Mucosa of stomach (tissue), 1 donor: ENCODE data around the gene RAB35.

ENCODE experiments used
- H3K27me3 ChIP-seq: one replicate; pipeline ENCODE4 v1.7.0; 2013; ENCODE audit warnings: mild to moderate bottlenecking, low read length; ENCODE audit not compliant: control insufficient read depth, insufficient read depth
- H3K36me3 ChIP-seq: one replicate; pipeline ENCODE4 v1.7.0; 2013; ENCODE audit warnings: low read length; ENCODE audit not compliant: control insufficient read depth, insufficient read depth
- H3K4me1 ChIP-seq: one replicate; pipeline ENCODE4 v1.7.0; 2013; ENCODE audit warnings: mild to moderate bottlenecking, low read length; ENCODE audit not compliant: control insufficient read depth, insufficient read depth
- H3K4me3 ChIP-seq: one replicate; pipeline ENCODE4 v1.7.0; 2013; ENCODE audit warnings: low read length
- H3K9ac ChIP-seq: one replicate; pipeline ENCODE4 v1.7.0; 2013; ENCODE audit warnings: mild to moderate bottlenecking, low read length, moderate library complexity
- H3K9me3 ChIP-seq: one replicate; pipeline ENCODE4 v1.7.0; 2013; ENCODE audit warnings: mild to moderate bottlenecking, low read length, moderate library complexity; ENCODE audit not compliant: control insufficient read depth
- donor health status: Pancreatic carcinoma.

Gene RAB35

DNA sequence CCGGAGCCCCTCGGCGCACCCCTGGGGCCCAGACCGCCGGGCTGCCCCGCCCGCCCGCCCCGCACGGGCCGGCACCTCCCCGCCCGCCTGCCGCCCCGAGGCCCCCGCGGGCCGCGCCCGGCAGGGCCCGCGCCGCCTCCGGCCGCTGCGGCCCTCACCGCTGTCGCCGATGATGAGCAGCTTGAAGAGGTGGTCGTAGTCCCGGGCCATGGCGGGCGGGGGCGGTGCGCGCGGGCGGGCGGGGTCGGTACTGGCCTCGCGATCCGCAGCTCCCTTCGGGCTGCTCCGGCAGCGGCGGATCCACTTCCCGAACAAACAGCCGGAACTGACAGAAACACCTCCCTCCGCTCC is at the start of gene RAB35:
TSS of gene RAB35 (minus strand) at position 313 of the 351 bp plus-strand sequence. CDS start at position 210, 103 bp downstream.
- Histone ChIP-seq H3K36me3 (no peaks in the 10 kb centered on the region), H3K9me3 (no peaks in the 10 kb centered on the region), H3K4me3 (peak within 1 kb of the TSS; percentile 44), H3K4me1 (peaks cover 27% of the 10 kb centered on the region), H3K9ac (peak within 1 kb of the TSS; percentile 75), H3K27me3 (no peaks in the 10 kb centered on the region)

GRCh38 chr12:120164293-120164692 is 47.7 kb upstream of the RAB35 start:
- Histone ChIP-seq H3K36me3 (peaks cover 14% of the 10 kb centered on the region), H3K27me3 (no peaks in the 10 kb centered on the region), H3K4me1 (no peaks in the 10 kb centered on the region), H3K9ac (no peak overlapping the region), H3K9me3 (no peaks in the 10 kb centered on the region), H3K4me3 (no peak overlapping the region)

DNA sequence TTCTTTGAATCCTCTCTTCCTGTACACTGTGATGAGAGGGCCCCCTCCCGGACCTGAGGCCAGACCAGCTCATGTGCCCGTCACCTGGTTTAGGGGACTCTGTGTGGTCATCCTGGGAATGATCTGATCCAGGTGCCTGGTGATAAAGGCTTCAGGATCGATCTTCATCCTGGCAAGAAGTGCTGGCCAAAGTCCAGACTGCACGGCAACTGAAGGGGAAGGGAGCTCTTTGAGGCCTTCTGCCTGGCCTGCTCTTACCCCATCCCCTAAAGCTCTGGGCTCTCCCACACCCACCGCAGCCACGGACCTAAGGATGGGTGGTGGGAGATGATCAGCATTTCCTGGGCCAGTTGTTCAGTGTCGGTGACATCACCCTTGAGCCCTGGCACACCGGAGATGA is 46.2 kb upstream of the RAB35 start:
- Histone ChIP-seq H3K9ac (no peak overlapping the region), H3K27me3 (no peaks in the 10 kb centered on the region), H3K4me1 (no peaks in the 10 kb centered on the region), H3K9me3 (no peaks in the 10 kb centered on the region), H3K4me3 (no peak overlapping the region), H3K36me3 (peaks cover 16% of the 10 kb centered on the region)

GRCh38 chr12:120161852-120162251 is 45.3 kb upstream of the RAB35 start:
- Histone ChIP-seq H3K4me3 (no peak overlapping the region), H3K36me3 (peaks cover 16% of the 10 kb centered on the region), H3K4me1 (no peaks in the 10 kb centered on the region), H3K9me3 (no peaks in the 10 kb centered on the region), H3K9ac (no peak overlapping the region), H3K27me3 (no peaks in the 10 kb centered on the region)

DNA sequence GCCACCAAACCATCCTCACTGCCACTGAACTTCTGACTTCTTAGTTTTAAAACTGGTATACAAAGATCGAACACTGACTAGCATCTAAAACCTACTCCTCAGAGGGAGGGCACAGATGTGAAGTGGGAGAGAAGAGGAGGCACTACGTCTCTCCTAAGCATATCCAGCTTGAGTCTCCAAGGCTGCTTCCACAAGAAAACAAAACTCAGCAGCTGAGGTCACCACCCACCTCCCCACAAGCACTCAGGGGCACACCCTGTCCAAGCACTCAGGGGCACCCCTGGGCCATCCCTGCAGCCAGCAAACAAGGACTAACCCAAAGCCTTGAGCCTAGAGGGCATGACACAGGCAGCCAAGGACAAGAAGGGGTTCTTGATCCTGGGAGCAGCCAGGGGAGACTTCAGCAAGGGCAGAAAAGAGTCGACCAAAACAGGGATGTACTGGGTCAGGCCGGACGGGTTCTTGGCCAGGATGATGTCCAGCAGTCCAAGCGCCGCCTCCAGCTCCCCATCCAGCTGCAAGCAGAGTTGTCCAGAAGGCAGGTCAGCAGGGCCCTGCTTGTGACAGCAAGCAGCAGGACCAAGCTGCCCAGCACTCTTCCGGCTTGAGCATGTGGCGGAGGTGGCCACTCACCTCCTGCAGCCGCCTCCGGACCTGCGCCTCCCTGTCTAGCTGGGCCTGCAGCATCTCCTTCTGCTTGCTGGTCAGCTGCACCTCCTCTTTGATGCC is 43.1 kb upstream of the RAB35 start:
- H3K27me3 ChIP-seq = no peaks in the 10 kb centered on the region
- H3K4me3 ChIP-seq = no peak overlapping the region
- H3K4me1 ChIP-seq = no peaks in the 10 kb centered on the region
- no peaks in the 10 kb centered on the region for H3K9me3 ChIP-seq
- no peak overlapping the region for H3K9ac ChIP-seq
- H3K36me3 ChIP-seq = peaks cover 23% of the 10 kb centered on the region

DNA sequence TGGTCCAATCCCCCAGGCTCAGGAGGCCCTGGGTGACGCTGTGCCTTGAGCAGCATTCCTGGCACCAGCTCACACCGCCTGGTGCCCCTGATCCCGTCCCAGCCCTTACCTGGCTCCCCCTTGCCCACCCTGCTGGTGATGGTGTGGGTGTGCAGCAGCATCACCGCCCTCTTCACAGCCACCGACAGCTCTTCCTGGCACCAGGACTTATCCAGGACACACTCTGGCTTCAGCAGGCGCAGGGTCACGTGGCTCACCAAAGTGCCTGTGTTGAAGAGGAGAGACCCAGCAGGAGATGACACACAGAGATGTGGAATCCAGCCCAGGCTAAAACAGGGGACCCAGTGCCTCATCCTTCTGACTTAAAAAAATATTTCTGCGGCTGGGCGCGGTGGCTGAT is 41.8 kb upstream of the RAB35 start:
- Histone ChIP-seq H3K9me3 (no peaks in the 10 kb centered on the region), H3K9ac (no peak overlapping the region), H3K4me3 (no peak overlapping the region), H3K27me3 (no peaks in the 10 kb centered on the region), H3K4me1 (no peaks in the 10 kb centered on the region), H3K36me3 (peaks cover 31% of the 10 kb centered on the region)

DNA sequence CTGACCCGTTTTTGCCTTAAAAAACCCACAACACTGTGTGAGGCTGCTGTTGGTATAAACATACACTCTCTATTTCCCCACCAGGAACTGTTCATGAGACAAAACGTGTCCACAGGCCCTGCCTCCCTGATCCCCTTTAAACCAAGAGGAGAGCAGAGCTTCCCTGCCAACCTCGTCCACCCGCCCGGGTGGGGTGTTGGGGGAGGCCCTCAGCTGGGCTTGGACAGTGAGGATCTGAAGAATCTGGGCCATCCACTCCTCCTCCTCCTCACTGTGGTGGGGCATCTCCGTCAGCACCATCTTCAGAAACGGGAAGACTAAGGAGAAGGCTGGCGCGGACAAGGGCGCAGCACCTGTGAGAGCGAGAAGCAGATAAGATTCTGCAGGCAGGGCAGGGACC is 41.1 kb upstream of the RAB35 start:
- Histone ChIP-seq H3K4me1 (no peaks in the 10 kb centered on the region), H3K9ac (no peak overlapping the region), H3K9me3 (no peaks in the 10 kb centered on the region), H3K4me3 (no peak overlapping the region), H3K36me3 (peaks cover 38% of the 10 kb centered on the region), H3K27me3 (no peaks in the 10 kb centered on the region)

GRCh38 chr12:120156315-120157259 is 40.0 kb upstream of the RAB35 start:
- Histone ChIP-seq H3K4me1 (no peaks in the 10 kb centered on the region), H3K9me3 (no peaks in the 10 kb centered on the region), H3K27me3 (no peaks in the 10 kb centered on the region), H3K9ac (no peak overlapping the region), H3K36me3 (peaks cover 36% of the 10 kb centered on the region), H3K4me3 (no peak overlapping the region)

GRCh38 chr12:120155072-120155471 is 38.5 kb upstream of the RAB35 start:
- Histone ChIP-seq H3K4me3 (no peak overlapping the region), H3K36me3 (peaks cover 34% of the 10 kb centered on the region), H3K4me1 (no peaks in the 10 kb centered on the region), H3K27me3 (no peaks in the 10 kb centered on the region), H3K9ac (no peak overlapping the region), H3K9me3 (no peaks in the 10 kb centered on the region)

GRCh38 chr12:120150919-120151525 is 34.5 kb upstream of the RAB35 start:
- Histone ChIP-seq H3K36me3 (peaks cover 21% of the 10 kb centered on the region), H3K27me3 (no peaks in the 10 kb centered on the region), H3K4me1 (no peaks in the 10 kb centered on the region), H3K4me3 (no peak overlapping the region), H3K9ac (no peak overlapping the region), H3K9me3 (no peaks in the 10 kb centered on the region)

GRCh38 chr12:120148011-120148410 is 31.5 kb upstream of the RAB35 start:
- Histone ChIP-seq H3K36me3 (peaks cover 21% of the 10 kb centered on the region), H3K9me3 (no peaks in the 10 kb centered on the region), H3K9ac (no peak overlapping the region), H3K4me1 (no peaks in the 10 kb centered on the region), H3K27me3 (no peaks in the 10 kb centered on the region), H3K4me3 (no peak overlapping the region)

GRCh38 chr12:120145164-120145563 is 28.6 kb upstream of the RAB35 start:
- no peak overlapping the region for H3K4me3 ChIP-seq
- peaks cover 24% of the 10 kb centered on the region for H3K36me3 ChIP-seq
- H3K4me1 ChIP-seq = peaks cover 7% of the 10 kb centered on the region
- no peaks in the 10 kb centered on the region for H3K9me3 ChIP-seq
- no peak overlapping the region for H3K9ac ChIP-seq
- no peaks in the 10 kb centered on the region for H3K27me3 ChIP-seq
